ENCODE data around the gene ISCU.

ISCU gene

GRCh38 chr12:108526482-108527165 lies 35.8 kb upstream of the ISCU start:
- TF ChIP-seq CTCF (IDR thresholded peaks at IDR 0.05; ENCODE audit: borderline replicate concordance, control extremely low read depth, extremely low read depth, insufficient read depth, missing control alignments) = no peak
- in situ Hi-C loops (cut with MboI; ENCODE audit: low sequenced_read_pairs, unreplicated experiment) = no loop called here
- DNase-seq (ENCODE audit: low spot score) = no peak

GRCh38 chr12:108527166-108527496 lies 35.3 kb upstream of the ISCU start:
- in situ Hi-C loops (cut with MboI; ENCODE audit: low sequenced_read_pairs, unreplicated experiment) = no loop called here
- no peak for TF ChIP-seq CTCF (IDR thresholded peaks at IDR 0.05; ENCODE audit: borderline replicate concordance, control extremely low read depth, extremely low read depth, insufficient read depth, missing control alignments)

GRCh38 chr12:108530161-108530560 lies 32.2 kb upstream of the ISCU start:
- in situ Hi-C loops (cut with MboI; ENCODE audit: low sequenced_read_pairs, unreplicated experiment) = no loop called here
- no peak for TF ChIP-seq CTCF (IDR thresholded peaks at IDR 0.05; ENCODE audit: borderline replicate concordance, control extremely low read depth, extremely low read depth, insufficient read depth, missing control alignments)
- no peak for DNase-seq (ENCODE audit: low spot score)

More at GRCh38 chr12:108527166-108527496, 35.3 kb upstream of the ISCU start:
- no peak for DNase-seq (ENCODE audit: low spot score)

GRCh38 chr12:108531929-108532848 lies 30.2 kb upstream of the ISCU start:
- in situ Hi-C loops (cut with MboI; ENCODE audit: low sequenced_read_pairs, unreplicated experiment) = no loop called here
- DNase-seq (ENCODE audit: low spot score) = no peak
- no peak for TF ChIP-seq CTCF (IDR thresholded peaks at IDR 0.05; ENCODE audit: borderline replicate concordance, control extremely low read depth, extremely low read depth, insufficient read depth, missing control alignments)

GRCh38 chr12:108538146-108538545 lies 24.2 kb upstream of the ISCU start:
- TF ChIP-seq CTCF (IDR thresholded peaks at IDR 0.05; ENCODE audit: borderline replicate concordance, control extremely low read depth, extremely low read depth, insufficient read depth, missing control alignments) = no peak
- in situ Hi-C loops (cut with MboI; ENCODE audit: low sequenced_read_pairs, unreplicated experiment) = no loop called here
- no peak for DNase-seq (ENCODE audit: low spot score)

- in situ Hi-C loops (cut with MboI; ENCODE audit: low sequenced_read_pairs, unreplicated experiment) = no loop called here
- no peak for TF ChIP-seq CTCF (IDR thresholded peaks at IDR 0.05; ENCODE audit: borderline replicate concordance, control extremely low read depth, extremely low read depth, insufficient read depth, missing control alignments)
- no peak for DNase-seq (ENCODE audit: low spot score)
Observed at GRCh38 chr12:108538616-108539195, 23.7 kb upstream of the ISCU start.
